ENCODE measurements around the gene TXNL4A.

The TXNL4A gene

GRCh38 chr18:79991494-79991893 lies 3.1 kb upstream of the TXNL4A start:
- DNase-seq (ENCODE audit: low spot score): no peak

GRCh38 chr18:79989195-79989497 lies 783 bp upstream of the TXNL4A start:
- no peak for DNase-seq (ENCODE audit: low spot score)

GRCh38 chr18:79988071-79988450 lies 302 bp downstream of the TXNL4A start:
- DNase-seq (ENCODE audit: low spot score): peak; percentile 82

- no peak for DNase-seq (ENCODE audit: low spot score)
Measured at GRCh38 chr18:79987566-79987965, 797 bp downstream of the TXNL4A start.

- no peak for DNase-seq (ENCODE audit: low spot score)
Measured at GRCh38 chr18:79986726-79987125, 1.6 kb downstream of the TXNL4A start.

GRCh38 chr18:79985172-79985571 lies 3.2 kb downstream of the TXNL4A start:
- DNase-seq (ENCODE audit: low spot score): no peak

GRCh38 chr18:79983793-79984192 lies 4.6 kb downstream of the TXNL4A start:
- DNase-seq (ENCODE audit: low spot score): no peak

GRCh38 chr18:79983253-79983652 lies 5.1 kb downstream of the TXNL4A start:
- no peak for DNase-seq (ENCODE audit: low spot score)

GRCh38 chr18:79982736-79983135 lies 5.6 kb downstream of the TXNL4A start:
- no peak for DNase-seq (ENCODE audit: low spot score)

- no peak for DNase-seq (ENCODE audit: low spot score)
Measured at GRCh38 chr18:79980585-79980984, 7.8 kb downstream of the TXNL4A start.

- no peak for DNase-seq (ENCODE audit: low spot score)
Measured at GRCh38 chr18:79979843-79980242, 8.5 kb downstream of the TXNL4A start.

GRCh38 chr18:79975985-79976680 lies 12.2 kb downstream of the TXNL4A start:
- no peak for DNase-seq (ENCODE audit: low spot score)

GRCh38 chr18:79975043-79975442 lies 13.3 kb downstream of the TXNL4A start:
- no peak for DNase-seq (ENCODE audit: low spot score)

- DNase-seq (ENCODE audit: low spot score): no peak
Measured at GRCh38 chr18:79974025-79974654, 14.2 kb downstream of the TXNL4A start.

GRCh38 chr18:79973517-79973916 lies 14.8 kb downstream of the TXNL4A start:
- DNase-seq (ENCODE audit: low spot score): no peak

GRCh38 chr18:79972720-79973119 lies 15.6 kb downstream of the TXNL4A start:
- no peak for DNase-seq (ENCODE audit: low spot score)

GRCh38 chr18:79971986-79972385 lies 16.4 kb downstream of the TXNL4A start:
- DNase-seq (ENCODE audit: low spot score): no peak

GRCh38 chr18:79971211-79971952 lies 17.0 kb downstream of the TXNL4A start:
- DNase-seq (ENCODE audit: low spot score): no peak

GRCh38 chr18:79970419-79971133 lies 17.8 kb downstream of the TXNL4A start:
- DNase-seq (ENCODE audit: low spot score): no peak

- DNase-seq (ENCODE audit: low spot score): no peak
Measured at GRCh38 chr18:79965119-79965902, 23.1 kb downstream of the TXNL4A start.

GRCh38 chr18:79964330-79965118 lies 23.8 kb downstream of the TXNL4A start, which contains the start of gene HSBP1L1:
Gene HSBP1L1, plus strand, starts transcription at chr18:79964643. Its CDS starts 93 bp downstream, at chr18:79964736.
- peak; percentile 83 for DNase-seq (ENCODE audit: low spot score)

All from ecto neural progenitor cell (in vitro differentiated cells).